ENCODE results near the gene ARHGAP23.

ARHGAP23 gene

DNA sequence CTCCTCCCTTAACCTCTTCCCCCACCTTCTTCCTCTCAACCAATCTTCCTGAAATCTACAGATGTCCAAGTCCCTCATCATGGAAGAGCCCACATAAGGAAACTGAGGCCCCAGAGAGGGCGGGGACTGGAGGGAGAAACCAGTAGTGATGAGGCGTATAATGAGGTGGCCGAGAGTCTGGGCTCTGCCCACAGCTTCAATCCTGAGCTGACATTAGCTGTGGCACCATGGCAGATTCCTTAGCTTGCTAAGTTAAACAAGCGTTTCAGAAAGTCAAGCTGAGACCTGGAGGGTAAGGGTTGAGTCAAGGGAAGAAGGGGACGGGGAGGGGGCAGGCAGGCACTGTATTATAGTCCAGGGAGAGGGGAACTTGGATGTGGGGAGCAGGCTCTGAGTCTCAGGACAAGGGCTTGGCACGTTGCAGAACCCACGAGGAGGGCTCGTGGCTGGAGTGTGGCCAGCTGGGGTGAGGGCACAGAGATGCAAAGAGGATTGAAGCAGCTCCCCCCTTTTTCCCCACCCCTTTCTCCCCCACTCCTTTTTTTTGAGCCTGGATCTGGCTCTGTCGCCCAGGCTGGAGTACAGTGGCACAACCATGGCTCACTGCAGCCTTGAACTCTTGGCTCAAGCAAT is 13.3 kb downstream of the ARHGAP23 start:
- DNase-seq (ENCODE audit: low spot score), result no peak

DNA sequence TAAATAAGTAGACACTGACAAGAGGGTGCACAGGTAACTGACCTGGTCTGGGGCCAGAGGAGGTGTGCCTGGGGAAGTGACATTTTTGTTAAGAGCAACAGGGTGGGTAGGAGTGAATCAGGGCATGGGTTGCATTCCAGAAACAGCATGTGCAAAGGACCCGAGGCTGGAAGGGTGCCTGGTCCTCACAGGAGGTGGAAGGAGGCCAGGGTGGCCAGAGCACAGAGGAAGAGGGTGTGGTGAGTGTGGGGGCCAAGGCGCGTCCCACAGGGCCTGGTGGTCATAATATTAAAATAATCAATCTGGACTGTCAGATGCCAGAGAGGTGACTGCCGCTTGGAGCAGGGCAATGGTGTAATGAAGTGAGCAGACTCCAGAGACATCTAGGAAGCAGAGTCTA is 14.3 kb downstream of the ARHGAP23 start:
- DNase-seq (ENCODE audit: low spot score), result no peak

DNA sequence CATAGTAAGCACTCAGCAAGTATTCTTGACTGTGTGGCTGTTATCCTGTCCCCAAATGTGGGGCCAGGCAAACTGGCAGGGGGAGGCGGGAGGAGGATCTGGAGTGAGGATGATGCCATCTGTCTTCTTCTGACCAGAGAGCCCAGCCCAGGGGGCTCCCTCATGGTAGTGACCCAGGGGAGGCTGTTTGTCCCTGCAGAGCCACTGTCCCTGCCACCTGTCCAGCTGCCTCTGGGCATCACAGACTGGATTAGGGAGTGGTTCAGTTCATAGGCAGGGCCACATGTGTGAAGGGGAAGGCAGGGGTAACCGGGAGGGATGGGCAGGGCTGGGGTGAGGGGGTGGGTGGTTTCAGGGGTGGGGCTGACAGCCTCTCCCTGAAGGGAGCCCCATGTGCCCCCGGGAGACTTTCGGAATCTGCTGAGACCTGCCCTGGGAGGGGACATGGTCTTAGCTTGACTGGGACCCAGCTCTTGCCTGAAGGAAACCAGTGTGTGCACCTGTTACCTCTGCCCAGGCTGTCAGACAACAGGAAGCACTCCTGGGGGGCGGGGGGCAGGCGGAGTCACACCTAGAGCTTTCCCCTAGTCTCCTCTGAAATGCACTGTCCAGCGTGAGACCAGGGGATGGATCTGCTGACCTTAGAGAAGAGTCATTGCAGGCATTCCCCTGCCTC is 15.2 kb downstream of the ARHGAP23 start:
- DNase-seq (ENCODE audit: low spot score), result no peak

DNA sequence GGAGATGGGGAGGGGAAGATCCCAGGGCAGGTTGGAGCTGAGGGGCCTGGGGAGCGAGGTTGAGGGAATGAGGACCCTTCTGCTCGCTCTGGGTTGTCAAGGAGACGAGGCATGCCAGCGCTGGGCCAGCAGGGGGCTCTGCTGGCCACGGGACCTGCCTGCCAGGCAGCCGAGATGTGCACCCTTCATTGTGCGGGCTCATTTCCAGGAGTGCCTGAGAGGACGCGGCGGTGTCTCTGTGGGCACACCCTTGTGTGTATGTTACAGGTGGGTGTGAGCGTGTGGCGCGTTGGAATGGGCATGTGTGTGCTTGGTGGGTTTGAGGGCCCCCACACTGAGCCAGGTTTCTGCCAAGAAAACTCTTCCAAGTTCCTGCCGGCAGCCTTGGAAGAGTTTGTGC is 15.9 kb downstream of the ARHGAP23 start:
- DNase-seq (ENCODE audit: low spot score), result peak; percentile 79

DNA sequence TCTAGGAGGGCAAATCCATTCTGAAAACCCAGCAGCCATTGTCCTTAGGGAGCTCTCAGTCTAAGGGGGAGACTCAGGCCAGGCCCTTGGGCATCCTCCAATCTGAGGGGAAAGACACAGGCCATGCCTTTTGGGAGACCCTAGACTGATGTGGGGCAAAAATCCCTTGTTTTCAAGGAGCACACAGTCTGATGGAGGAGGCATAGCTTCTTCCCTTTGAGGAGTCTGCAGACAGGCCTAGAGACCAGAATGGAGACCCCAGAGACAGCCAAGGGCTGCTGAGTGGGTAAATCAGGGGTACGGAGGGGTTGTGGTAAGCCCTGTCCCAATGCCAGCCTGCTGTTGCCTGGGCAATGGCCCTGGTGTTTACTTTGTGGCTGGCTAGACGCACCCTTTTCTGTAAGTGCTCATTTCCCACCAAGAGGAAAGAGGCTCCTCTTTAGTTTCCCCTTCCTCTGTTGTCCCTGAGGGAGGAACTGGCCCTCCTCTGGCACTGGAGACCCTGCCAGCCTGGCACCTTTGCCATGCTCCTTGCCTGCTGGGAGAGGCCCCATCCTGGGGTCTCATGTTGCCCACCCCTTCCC is 19.3 kb downstream of the ARHGAP23 start:
- DNase-seq (ENCODE audit: low spot score), result no peak

DNA sequence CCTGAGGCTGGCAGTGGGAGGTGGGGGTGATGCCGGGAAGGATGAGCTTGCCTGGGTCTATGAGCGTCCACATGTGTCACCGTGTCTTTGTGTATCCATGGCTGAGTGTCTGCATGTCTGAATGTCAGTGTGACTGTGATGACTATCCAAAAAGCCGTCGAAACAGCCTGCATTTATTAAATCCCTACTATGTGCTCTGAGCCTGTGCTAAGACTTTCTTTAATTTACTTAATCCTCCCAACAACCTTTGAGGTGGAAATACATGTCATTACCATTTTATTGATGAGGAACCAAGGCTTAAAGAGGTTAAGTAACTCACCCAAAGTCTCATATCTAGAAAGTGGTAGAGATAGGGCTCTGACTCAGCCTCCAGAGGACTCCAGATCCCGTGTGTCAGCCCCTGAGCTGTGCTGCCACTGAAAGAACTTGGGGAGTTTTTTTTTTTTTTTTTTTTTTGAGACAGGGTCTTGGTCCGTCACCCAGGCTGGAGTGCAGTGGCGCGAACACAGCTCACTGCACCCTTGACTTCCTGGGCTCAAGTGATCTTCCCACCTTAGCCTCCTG is 20.0 kb downstream of the ARHGAP23 start:
- no peak for DNase-seq (ENCODE audit: low spot score)

DNA sequence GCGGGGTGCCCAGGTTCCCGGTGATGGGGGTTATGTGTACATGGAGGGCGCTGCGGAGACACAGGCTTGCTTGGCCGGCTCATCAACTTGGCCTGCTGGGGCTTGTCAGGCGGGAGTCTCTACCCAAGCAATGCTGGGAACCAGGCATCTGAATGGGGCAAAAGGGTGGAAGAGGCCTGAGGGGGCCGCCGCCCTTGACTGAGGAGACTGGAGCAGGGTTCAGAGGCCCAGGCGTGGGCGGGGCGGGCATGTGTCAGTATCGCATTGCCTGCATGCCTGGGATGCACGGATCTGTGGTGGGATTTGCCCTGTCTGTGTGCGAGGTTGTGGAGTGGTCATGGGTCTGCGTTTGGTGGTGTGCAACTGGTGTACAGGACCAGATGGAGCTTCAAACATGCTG is 21.1 kb downstream of the ARHGAP23 start:
- DNase-seq (ENCODE audit: low spot score), result no peak

DNA sequence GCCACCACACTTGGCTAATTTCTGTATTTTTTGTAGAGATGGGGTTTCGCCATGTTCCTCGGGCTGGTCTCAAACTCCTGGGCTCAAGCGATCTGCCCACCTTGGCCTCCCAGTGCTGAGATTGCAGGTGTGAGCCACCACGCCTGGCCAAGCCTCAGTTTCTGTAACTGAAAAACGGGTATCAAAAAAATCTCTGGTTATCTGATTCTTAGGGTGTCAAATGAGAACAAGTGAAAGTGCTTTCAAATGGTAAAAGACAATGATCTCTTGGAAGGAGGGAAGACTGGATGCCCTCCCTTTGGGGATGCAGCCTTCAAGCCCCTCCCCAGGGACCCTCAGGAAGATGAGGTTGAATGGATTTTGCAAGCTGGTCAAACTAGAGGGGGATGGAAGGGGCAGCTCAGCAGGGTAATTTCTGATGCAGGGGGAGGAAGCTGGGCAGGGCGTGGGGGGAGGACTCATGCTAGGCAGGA is 22.3 kb downstream of the ARHGAP23 start:
- DNase-seq (ENCODE audit: low spot score), result no peak

DNA sequence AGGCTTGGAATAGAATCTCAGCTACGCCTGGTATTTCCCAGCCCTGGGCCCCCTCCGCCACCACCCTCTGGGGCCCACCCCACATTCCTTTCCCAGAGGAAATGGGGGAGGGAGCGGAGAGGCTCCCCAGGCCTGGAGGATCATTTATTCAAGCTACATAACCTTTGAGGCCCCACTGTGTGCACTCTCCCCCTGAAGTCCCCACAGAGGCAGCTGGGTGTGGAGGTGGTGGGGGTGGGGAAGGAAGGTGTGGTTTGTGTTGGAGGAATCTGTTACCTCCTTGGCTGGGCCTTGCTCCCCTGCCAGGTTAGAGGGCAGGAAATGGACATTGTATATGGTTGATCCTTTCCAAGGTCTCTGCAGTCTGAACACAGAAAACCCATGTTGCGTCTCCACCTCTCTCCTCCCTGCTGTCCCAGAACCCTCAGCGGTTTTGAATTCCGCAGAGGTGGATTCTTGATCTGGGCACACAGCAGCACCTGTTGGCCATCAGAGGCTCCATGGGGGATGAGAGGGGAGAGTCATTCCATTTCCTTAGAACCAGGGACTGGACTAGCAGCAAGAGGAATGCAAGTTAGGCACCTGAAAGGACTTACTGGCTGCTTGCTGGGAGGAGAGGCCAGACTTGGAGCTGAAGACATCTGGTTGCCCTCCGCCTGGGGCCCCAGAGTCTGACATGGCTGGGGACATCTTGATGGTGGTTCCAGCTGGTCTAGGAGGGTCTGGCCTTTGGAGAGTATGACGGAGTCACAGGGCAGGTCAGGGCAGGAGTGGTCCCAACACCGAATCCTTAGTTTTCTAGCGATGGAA is 23.0 kb downstream of the ARHGAP23 start:
- no peak for DNase-seq (ENCODE audit: low spot score)

DNA sequence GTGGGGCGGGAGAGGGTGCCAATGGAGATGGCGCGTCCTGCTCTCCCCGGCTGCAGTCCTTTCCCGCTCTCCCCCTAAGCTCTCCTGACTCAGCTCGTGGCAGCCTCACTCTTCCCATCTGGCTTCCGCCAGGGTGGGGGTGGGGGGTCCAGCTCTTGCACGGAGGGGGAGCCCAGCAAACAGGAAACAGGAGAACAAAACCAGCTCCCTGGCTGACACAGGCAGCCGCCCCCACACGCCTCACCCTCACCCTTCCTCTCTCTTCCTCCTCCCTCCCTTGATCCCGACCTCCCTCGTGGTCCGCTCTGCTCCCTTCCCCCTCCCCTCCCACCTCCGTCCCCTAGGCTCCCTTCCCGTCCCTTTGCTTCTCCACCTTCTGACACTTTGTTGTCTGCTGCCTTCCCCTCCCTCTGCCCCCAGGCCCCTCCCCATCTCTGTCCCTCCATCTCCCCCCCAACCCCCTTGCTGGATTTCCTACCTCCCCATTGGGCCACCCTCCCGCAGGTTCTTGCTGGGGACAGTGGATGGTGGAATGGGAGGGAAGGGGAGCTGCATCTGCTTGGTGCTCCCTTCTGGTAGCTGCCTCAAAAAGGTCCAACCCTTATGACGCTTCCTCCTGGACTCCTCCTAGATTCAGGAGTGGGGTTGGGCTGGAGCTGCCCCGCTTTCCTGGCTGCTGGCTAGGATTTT is 23.7 kb downstream of the ARHGAP23 start:
- no peak for DNase-seq (ENCODE audit: low spot score)

DNA sequence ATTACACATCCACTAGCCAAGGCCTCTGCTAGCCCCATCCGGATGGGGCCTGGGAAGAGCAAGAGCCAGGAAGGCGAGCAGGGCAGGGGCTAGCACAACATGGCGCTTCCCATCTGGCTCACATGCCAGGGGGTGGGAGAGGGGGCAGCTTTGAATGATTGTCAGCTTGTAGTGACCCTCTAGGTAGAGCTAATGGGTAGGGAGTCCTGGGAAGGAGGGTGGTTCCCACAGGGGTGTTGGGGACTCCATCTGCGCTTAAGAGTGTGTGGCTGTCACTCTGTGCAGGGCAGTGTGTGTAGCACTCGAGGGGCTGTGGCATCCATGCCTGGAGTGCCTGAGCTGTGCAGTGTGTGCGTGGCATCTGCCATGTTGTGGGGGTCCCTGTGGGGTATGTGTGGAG is 24.5 kb downstream of the ARHGAP23 start:
- DNase-seq (ENCODE audit: low spot score), result no peak

DNA sequence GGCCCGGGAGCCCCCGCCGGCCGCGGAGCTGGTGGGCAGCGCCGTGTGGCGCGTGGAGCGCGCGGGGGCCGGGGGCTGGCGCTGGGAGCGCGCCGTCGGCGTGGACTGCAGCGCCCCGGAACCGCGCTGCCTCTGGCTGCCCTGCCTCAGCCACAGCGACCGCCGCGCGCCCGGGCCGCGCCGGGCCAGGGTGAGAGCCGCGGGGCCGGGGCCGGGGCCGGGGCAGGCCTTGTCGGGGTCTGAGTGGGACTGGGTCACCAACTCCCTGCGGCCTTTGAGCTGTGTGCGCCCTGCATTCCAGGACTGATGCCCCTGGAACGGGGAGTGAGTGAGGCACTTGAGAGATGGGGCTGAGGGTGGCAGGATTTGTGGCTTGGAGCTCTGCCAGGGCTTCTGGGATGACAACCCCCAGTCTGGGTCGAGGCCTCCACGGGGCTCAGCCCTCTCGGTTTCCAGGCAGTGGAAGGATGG is 25.7 kb downstream of the ARHGAP23 start:
- no peak for DNase-seq (ENCODE audit: low spot score)

DNA sequence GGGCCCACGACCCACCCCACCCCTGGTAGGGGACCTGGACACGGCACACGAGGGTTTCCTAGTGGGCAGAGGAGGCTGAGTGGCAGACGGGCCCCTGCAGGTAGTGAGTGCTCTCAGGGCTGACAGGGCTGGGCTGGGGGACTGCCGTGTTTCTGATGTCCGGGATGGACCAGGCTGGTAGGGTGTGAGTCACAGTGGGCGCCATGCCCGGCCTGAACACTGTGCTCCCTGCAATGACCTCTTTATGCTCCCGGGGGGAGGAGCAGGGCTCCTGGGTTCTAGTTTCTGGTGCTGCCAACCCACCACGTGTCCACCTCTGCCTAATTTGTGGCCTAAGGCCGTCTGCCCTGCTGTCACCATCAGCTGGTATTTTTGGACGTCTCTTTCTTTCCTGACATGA is 26.3 kb downstream of the ARHGAP23 start:
- DNase-seq (ENCODE audit: low spot score), result peak; percentile 93

DNA sequence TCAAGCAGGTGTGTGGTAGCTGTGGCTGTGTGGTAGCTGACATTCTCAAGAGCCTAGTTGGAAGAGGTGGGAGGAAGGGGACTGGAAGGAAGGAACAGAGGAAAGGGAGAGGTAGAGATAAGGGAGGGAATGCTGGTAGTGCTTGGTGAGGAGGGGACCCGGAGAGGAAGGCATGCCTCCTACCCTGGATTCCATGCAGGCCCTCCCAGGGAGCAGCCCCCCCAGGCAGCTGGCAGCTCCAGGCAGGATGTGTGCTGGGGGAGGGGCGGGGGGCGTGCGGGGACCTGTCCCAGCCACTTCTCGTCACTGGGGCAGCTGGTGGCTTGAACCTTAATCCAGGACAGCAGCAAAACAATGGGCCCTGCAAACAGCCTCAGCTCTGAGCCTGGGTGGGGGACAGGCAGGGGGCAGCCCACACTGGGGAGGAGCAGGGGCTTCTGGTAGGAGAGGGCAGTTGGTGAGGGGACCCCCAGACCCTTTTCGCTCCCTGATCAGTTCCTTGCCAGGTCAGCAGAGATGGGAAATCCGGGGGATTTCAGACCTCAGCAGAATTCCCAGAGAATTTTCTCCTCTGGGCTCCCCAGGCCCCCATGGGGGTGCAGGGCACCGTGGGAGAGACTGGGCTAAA is 27.1 kb downstream of the ARHGAP23 start:
- DNase-seq (ENCODE audit: low spot score), result no peak

DNA sequence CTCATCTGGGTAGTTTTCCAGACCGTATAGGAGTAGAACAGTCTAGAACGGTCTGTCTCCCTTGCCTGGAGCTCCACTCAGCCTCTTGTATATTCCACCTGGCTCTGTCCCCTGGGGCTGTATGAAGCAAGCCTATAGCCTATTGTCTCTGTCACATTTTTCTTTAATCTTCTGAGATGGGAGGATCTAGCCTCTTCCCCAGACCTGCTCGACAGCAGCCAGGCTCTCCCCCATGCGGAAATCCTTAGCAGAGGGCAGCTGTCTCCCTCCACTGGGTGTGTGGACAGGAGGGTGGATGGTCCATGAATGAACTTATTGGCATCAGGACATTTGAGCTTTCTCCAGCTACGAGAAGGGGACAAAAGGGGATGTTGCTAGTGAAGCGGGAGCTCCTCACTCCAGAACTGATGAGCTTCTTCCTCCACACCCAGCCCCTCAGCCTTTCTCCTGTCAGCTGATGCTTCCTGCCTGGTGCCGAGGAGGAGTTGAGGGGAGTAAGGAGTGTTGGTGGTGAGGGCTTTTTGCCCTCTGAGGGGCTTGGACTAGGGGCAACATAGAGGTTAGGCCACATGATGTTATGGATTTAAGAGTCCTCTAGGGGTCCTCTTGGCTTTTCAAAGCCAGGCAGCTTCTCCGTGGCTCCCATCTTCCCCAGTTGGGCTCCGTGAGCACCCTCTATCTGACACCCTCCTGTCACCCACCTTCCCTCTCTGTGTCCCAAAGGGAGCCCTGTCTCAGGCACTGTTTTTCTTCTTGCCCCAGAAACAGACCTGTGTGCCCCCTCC is 28.0 kb downstream of the ARHGAP23 start:
- no peak for DNase-seq (ENCODE audit: low spot score)

DNA sequence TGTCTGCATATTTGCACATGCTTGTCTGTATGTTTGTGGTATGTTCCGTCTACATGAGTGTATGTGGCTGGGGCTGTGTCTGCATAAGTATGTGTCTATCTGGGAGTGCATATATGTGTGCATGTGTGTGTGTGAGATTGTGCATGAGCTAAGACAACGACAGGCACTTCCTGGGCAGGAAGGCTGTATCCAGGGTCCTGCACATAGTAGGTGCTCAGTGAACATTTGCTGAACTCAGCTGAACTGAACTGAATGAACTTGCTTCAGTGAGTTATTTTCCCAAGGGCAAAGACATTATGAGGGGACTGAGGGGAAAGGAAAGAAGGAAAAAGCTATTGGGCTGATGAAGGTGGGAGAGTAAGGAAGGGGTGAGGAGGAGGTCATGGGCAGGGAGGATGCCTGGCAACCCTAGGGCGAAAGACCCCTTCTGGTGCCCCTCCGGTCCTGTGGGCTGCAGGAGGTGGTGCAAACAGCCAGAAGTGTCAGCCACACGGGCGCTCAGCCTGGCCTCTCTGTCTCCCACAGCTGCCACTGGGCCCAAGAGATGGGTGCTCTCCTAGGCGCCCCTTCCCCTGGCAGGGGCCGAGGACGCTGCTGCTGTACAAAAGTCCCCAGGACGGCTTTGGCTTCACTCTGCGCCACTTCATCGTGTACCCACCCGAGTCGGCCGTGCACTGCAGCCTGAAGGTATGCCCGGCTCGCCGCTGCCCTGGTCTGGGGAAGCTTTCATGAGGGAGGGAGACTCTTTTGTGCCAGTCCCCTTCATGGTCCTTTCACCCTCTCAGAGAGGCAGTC is 29.5 kb downstream of the ARHGAP23 start:
- no peak for DNase-seq (ENCODE audit: low spot score)

DNA sequence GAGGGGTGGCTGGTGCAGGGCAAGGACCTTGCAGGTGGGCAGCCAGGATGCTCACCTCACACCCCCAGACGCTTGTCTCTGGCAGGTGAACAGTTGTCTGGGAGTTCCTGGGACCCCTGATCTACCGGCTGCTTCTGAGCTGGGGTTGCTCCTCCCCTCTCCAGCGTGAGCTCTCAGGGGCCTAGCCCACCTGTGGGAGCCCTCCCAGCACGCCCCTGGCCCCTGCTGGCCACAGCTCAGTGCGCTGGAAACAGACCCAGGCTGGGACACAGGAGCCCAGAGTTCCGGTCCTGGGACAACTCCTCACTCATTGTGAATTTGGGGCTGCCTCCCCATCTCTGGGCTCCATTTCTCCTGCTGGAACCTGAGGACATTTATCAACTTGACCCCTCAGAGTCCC is 30.3 kb downstream of the ARHGAP23 start:
- DNase-seq (ENCODE audit: low spot score), result no peak

DNA sequence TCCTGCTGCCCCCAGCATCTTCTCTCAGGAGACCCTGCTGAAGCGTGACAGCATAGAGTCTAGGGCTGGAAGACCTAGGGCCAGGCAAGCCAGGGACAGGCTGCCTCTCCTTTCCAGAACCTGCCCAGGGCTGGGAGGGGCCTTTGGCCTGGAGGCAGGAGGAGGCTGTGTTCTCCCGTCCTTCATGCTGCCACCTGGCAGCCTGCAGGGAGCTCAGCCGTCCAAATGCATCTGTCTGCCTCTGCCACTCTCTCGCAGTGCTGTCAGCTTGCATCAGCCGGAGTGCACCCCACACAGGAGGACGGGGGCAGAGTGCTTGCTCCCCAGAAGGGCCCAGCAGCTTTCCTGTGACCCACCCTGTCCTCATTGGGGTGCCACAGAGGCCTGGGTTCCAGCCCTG is 31.3 kb downstream of the ARHGAP23 start:
- DNase-seq (ENCODE audit: low spot score), result no peak

DNA sequence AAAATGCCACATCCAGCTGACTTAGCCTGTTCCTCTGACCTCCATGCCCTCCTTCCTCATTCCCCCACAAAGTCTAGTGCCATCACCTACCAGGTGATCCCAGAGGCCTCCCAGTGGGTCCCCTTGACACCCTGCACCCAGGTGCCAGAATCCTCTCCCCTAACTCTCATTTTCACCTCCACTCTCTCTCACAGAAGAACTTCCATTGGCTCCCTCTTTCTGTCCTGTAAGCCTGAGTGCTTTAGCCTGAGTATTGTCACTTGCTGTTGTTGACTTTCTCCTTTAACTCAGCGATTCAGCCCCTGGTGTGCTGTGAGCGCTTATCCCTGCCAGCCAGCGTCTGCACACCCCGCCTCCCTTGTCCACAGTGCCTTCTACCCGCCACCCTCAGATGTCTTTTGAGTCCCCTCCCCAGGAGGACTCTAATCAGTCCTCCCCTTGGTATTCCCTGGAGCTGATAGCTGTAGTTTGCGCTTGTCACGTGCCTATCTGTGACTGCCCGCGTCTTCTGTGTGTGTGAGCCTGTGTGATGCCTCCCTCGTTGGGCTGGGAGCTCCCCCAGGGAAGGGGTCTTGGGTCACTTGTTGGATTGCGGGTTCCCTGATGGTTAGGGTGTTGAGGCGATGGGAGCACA is 31.9 kb downstream of the ARHGAP23 start:
- DNase-seq (ENCODE audit: low spot score), result no peak

Data from putamen (tissue), 1 donor.